ENCODE results near the gene CACFD1.

The CACFD1 gene
- total RNA-seq: 0.28 to 5.6 (median 2.2) reads per million in 17 experiments

GRCh38 chr9:133459476-133460404 lies at the start of gene CACFD1:
CACFD1 (plus strand) TSS chr9:133459978; CDS start chr9:133460067, 89 bp downstream.
- peak; percentile 89 to 95 (median 92) for DNase-seq

DNA sequence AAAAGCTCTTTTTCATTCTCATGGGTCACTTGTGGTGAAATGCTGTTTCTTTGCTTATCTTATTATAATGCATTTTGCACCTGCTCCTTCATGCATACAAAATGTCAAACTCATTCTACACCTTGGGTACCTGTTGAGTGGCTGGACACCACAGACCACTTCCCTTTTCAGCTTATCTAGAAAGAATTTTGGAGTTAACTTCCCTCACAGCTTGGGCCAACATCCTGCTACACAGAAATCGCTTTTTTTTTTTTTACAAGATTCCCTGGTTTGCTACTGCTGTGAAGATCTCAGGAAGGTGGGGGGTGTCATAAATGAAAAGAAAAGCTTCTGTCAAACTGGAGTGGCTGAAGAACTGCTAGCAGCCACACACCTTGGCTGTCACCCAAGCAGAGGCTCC lies 44.6 kb upstream of the CACFD1 start:
- no peak for DNase-seq

DNA sequence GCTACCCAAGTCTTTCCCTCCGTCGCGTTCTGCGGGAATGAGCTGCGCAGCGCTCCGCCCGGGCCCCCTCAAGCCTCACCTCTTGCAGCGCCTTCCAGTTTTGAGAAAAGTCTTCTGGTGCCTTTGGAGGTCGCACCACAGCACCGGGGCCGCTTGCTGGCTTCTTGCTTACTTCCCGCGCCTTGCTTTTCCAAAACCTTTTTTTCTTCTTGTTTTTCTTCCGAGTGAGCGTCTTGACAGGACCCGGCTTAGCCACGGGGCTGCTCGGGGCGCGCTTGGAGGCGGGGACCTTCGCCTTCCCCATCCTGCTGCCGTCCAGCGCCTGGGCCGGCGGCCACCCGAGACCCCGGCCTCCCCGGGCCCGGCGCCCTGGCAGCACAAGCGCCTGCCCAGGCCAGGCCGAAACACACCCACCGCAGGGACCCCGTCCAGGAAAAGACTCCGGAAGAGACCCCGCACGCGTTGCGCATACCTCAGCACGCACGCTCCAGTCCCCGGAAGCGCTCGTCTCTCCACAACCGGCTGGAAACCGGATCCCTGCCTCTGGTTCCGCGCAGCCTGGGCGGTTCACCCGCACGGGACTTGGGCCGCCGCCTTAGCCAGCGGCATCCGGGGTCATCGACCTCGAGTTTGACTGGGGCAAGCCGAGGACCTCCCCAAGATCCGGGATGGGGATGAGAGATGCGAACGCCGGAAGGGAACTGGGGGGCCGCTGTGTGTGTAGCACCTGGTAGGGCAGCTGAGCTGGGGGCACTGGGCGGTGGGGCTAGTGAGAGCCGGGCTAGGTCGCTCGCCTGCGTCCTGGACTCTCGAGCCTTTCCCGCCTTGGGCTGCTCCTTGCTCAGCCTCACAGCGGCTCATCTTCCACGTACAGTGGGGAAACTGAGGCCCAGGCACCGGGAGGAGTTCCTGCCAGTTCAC lies 42.0 kb upstream of the CACFD1 start, which contains the start of gene REXO4:
TSS of gene REXO4 (minus strand) at position 470 of the 921 bp plus-strand sequence. CDS start at position 304, 166 bp downstream.
- peak; percentile 90 to 93 (median 91) for DNase-seq

DNA sequence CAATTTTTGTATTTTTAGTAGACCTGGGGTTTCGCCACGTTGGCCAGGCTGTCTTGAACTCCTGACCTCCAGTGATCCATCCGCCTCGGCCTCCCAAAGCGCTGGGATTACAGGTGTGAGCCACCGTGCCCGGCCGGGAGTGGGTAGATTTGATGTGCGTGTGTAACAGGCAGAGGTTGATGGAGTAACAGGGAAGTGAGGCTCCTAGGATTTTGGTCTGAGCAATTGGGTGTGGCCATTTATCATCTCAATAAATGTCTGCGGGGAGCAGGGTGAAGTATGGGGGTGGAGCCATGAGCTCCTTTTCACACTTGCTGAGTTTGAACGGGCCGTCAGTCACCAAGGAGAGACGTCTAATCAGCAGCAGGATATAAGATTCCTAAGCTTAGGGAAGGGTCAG lies 40.8 kb upstream of the CACFD1 start:
- DNase-seq: no peak

- peak in 2 of 4 experiments; percentile 10 to 31 for DNase-seq
These were observed 39.4 kb upstream of the CACFD1 start for GRCh38 chr9:133420392-133420827.

DNA sequence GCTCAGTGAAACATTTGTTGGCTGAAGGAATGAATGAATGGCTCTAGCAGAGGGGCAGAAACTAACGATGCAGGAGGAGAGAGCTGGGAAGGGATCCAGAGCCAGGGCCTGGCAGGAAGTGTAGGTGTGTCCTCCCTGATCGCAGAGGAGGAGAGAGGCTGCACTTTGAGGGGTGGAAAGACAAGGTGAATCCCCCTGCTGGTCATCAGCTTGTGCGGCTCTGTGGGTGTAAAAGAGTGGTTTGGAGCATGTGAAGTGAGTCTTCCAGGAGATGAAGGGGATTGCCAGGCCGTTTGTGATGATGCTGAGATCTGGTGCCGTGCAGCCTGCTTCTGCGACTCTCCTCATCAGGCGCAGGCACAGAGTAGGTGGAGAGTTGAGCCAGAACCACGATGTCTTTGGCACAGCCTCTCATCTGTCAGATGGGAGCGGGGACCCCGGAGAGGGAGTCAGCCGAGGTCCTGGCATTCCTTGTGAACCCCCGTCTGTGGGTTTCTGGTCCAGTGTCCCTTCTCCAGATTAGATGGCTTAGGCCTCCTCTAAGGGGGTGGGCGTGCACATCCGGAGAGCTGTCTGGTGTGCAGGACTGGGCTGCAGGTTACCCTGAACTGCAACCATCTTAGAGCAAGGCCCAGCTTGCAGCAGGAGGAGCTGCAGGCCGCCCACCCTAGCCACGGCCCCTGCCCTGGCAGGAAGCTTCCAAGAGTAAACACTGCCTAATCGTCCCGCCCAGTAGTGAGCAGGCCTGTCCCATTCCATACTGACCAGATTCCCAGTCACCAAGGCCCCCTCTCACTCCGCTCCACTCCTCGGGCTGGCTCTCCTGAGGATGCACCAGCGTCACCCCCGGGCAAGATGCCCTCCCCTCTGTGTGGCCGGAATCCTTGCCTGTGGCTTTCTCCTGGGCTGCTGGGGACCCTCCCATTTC lies 37.9 kb upstream of the CACFD1 start, which contains the start of gene ADAMTS13:
TSS of gene ADAMTS13 (plus strand) at position 753 of the 928 bp plus-strand sequence. CDS start at position 830, 77 bp downstream.
- DNase-seq: no peak

- DNase-seq: no peak
These were observed 36.6 kb upstream of the CACFD1 start for GRCh38 chr9:133423216-133423615.

DNA sequence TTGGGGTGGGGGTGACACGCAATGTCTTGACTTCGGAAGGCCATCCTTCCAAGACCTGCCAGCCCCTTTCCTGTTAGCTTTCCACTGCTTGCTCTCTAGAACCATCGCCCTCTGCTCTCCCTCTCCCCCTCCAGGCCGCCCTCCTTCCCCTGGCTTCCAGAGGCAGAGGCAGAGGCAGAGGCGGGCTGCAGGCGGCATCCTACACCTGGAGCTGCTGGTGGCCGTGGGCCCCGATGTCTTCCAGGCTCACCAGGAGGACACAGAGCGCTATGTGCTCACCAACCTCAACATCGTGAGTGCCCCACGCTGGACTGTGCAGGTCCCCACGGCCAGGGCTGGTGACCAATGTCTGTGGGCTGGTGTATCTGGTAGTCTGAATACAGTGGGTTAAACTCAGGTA lies 35.6 kb upstream of the CACFD1 start:
- DNase-seq: no peak

GRCh38 chr9:133425049-133425632 lies 34.6 kb upstream of the CACFD1 start:
- DNase-seq: no peak

DNA sequence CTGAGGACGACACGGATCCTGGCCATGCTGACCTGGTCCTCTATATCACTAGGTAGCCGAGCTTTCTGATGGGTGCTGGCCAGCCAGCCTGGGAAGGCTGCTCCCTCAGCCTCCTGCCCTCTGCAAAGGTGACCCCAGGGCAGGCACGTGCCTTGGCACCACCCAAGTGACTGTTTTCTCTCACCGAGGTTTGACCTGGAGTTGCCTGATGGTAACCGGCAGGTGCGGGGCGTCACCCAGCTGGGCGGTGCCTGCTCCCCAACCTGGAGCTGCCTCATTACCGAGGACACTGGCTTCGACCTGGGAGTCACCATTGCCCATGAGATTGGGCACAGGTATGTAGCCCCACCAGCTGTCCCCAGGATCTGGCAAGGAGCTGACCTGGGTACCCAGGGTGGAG lies 33.8 kb upstream of the CACFD1 start:
- no peak for DNase-seq

DNA sequence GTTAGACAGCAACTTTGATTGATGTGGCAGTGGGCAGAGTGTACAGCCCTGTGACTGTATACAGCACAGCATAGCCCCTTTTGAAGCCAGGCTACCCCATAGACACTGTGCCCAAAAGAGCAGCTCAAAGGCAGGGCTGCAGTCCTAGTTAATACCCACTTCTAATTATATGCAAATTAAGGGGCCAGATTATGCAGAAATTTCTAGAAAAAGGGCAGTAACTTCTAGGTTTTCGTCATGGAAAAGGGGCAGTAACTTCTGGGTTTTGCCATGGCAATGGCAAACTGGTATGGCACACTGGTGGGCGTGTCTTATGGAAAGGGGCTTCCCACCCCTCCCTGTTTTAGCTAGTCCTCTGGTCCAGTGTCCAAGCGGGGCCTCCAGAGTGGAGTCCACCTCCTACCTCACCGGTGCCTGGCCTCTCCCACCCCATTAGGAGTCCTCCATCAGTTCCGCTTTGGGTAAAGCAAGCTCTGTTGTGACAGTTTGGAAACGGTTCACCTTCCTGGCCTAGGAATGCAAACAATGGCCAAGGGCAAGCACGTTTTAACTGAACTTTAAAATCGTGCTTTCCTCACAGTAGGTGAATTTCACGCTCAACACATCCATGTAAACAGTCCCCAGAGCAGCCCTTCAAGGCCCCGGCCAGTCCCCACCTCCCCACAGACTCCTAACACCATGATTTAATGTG lies 32.0 kb upstream of the CACFD1 start:
- no peak for DNase-seq

DNA sequence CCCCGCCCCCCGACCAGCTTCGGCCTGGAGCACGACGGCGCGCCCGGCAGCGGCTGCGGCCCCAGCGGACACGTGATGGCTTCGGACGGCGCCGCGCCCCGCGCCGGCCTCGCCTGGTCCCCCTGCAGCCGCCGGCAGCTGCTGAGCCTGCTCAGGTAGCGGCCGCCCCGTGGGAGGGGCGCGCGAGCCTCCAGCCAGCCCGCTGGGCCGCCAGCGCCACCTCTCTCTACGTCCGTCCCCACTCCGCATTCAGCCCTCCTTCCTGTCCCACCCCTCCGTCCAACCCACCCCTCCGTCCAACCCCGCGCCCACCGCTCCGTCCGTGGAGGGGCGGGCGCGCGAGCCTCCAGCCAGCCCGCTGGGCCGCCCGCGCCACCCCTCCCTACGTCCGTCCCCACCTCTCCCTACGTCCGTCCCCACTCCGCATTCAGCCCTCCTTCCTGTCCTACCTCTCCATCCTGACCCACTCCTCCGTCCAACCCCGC lies 31.1 kb upstream of the CACFD1 start:
- DNase-seq: no peak

DNA sequence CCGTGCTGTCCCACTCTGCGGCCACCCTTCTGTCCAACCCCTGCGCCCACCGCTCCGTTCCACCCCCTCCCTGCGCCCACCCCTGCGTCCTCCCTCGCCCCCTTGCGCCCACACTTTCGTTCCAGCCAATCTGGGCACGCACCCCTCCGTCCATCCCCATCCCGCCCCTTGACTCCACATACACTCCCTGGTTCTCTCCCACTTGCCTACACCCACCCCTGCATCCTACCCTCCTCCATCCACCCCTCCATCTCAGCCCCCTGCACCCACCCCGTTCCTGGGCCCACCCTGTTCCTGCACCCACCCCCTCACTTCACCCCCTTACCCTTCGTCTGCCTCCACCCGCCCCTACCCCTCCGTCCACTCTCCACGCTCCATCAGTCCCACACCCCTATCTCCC lies 30.6 kb upstream of the CACFD1 start:
- no peak for DNase-seq

DNA sequence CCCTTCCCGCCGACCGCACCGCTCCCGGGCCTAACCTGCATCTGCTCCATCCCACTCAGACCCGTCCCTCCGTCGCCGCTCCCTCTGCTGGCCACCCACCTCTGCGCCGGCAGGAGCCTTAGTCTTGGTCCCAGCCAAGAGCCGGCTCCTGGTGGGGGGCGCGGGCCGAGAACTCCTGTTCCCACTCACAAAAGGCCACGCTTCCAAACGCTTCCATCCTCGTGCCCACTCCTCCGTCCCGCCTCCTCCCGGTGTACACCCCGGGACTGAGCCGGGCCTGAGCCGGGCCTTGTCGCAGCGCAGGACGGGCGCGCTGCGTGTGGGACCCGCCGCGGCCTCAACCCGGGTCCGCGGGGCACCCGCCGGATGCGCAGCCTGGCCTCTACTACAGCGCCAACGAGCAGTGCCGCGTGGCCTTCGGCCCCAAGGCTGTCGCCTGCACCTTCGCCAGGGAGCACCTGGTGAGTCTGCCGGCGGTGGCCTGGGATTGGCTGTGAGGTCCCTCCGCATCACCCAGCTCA lies 30.1 kb upstream of the CACFD1 start:
- DNase-seq: peak in 1 of 4 experiments; percentile 15

DNA sequence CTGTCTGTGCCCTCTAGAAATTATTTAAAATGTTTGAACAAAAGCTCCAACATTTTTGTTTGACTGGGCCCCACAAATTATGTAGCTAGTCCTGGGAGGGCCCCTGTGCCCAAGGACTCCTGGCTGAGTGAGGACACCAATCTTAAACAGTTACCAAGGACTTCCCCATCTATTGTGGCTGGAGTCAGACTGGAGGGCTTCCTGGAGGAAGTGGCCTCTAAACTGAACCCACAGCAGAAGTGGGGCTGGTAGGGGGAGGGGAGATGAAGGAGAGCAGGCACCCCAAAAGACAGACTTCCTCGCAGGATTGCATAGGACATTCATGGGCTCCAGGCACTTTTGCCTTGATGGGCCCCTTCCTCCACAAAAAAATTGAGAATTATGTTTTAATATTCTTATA lies 29.5 kb upstream of the CACFD1 start:
- peak in 3 of 4 experiments; percentile 11 to 24 (median 17) for DNase-seq

DNA sequence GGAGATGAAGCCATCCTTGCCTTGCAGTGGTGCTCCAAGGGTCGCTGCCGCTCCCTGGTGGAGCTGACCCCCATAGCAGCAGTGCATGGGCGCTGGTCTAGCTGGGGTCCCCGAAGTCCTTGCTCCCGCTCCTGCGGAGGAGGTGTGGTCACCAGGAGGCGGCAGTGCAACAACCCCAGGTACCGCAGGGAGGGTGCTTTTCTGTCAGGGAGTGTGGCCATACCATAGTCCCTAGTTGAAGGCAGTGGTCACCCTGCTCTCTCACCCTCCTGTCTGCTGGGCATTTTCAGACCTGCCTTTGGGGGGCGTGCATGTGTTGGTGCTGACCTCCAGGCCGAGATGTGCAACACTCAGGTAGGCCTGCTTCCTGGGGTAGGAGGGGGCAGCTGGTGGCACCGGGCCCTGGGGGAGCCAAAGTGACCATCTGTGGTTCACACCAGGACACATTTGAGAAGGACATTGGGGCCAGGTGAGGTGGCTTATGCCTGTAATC lies 26.4 kb upstream of the CACFD1 start:
- no peak for DNase-seq

DNA sequence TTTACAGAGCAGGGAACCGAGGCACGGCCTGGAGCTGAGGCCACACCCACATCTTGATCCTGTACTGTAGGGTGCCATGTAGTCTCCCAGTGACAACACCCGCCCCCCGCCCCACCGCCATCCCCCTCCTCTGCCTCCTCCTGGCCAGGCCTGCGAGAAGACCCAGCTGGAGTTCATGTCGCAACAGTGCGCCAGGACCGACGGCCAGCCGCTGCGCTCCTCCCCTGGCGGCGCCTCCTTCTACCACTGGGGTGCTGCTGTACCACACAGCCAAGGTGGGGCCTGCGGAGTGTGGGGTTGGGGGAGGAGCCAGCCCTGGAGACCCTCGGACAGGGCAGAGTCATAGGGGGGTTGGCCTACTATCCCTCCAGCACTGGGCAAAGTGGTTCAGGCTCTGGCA lies 23.1 kb upstream of the CACFD1 start:
- DNase-seq: no peak

- no peak for DNase-seq
These were observed 21.8 kb upstream of the CACFD1 start for GRCh38 chr9:133437753-133438531.

- no peak for DNase-seq
These were observed 20.4 kb upstream of the CACFD1 start for GRCh38 chr9:133439337-133439736.
